Vagina (tissue), 2 donors: ENCODE data around the gene AMT. TPM values are rescaled to one million over a fixed set of nuclear protein-coding genes. Genes with fewer than 3 reads are reported as not detected.

Source experiments
- DNase-seq, 2 donors: peaks; one replicate each; pipeline ENCODE4 v3.0.0-alpha.2; 2017; ENCODE audit errors: extremely low spot score in 2 of 2
- H3K27ac ChIP-seq: fragments of 200-600 bp; sonication (generic); one replicate; pipeline ENCODE4 v1.5.1; 2019
- H3K27me3 ChIP-seq: fragments of 200-600 bp; sonication (generic); one replicate; pipeline ENCODE4 v1.5.1; 2019
- H3K36me3 ChIP-seq, 2 donors: fragments of 200-600 bp; sonication (generic); one replicate each; pipeline ENCODE4 v1.5.1; 2017 to 2019
- H3K4me1 ChIP-seq: fragments of 200-600 bp; sonication (generic); one replicate; pipeline ENCODE4 v1.5.1; 2019
- H3K4me3 ChIP-seq, 2 donors: fragments of 200-600 bp; sonication (generic); 1 replicate in 1 of 2; 2 replicates in 1 of 2; pipeline ENCODE4 v1.5.1; 2016 to 2019
- H3K9me3 ChIP-seq: fragments of 200-600 bp; sonication (generic); one replicate; pipeline ENCODE4 v1.5.1; 2019
- POLR2A ChIP-seq, 2 donors: fragments of 450-650 bp; IDR thresholded peaks; one replicate each; pipeline ENCODE4 v1.6.1; 2017; ENCODE audit warnings: antibody characterized with exemption in 2 of 2, mild to moderate bottlenecking in 2 of 2, moderate library complexity in 2 of 2
- POLR2AphosphoS5 ChIP-seq, 2 donors: sonication (generic); formaldehyde crosslinking; IDR thresholded peaks; one replicate each; pipeline ENCODE4 v1.9.0; 2017; ENCODE audit warnings: antibody characterized with exemption in 2 of 2, mild to moderate bottlenecking in 2 of 2, low read depth in 1 of 2; ENCODE audit not compliant: insufficient read depth in 1 of 2
- intact Hi-C: fragments of 100-400 bp; cut with DNase I; formaldehyde crosslinking; loops from one replicate; pipeline ENCODE4 v1.15.1; 2023
- total RNA-seq: library from RNA; depleted of rRNA; stranded (reverse); fragments of >200 nt; gene quantifications from one replicate; pipeline ENCODE4 v1.2.3, GENCODE V29; 2016
- TF ChIP-seq, protein P1 (sequence below), 3 experiments: fragments of 450-650 bp in 2 of 3; fragments of 200-600 bp in 1 of 3; sonication (generic) in 1 of 3; IDR thresholded peaks; one replicate each; pipeline ENCODE4 v1.5.1; 2017 to 2019; ENCODE audit warnings: antibody characterized with exemption in 3 of 3, mild to moderate bottlenecking in 2 of 3, moderate library complexity in 2 of 3

AMT gene
- total RNA-seq, 1 donor from 2014 or later = 6.1 TPM

DNA sequence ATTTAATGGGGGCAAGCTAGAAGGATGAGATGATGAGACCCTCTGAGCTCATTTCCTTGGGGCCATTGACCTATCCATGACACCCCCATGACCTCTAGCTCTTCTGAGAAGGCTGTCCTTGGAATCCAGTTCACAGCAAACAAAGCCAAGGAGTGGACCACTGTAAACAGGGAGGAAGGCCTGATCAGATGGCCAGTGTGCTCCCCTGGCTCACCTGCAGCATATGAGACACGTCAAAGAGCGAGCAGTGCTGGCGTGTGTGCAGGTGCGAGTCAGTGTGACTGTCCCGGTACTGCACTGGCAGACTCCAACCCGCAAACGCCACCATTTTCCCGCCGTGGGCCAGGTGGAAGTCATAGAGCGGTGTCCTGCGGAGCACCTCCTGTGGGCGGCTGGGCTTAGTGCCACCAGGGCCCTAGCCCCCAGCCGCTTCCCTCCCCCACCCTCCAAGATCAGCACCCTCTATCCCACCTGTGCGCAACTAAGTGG is 339 bp downstream of the AMT start:
- Histone ChIP-seq H3K36me3 (peaks cover 0 to 17% of the 10 kb centered on the region in 2 donors), H3K27me3 (no peaks in the 10 kb centered on the region), H3K4me3 (no peak overlapping the region), H3K9me3 (no peaks in the 10 kb centered on the region), H3K27ac (no peak overlapping the region), H3K4me1 (peaks cover 7% of the 10 kb centered on the region)
- intact Hi-C loops = no loop called here
- no peak for DNase-seq
- TF ChIP-seq, protein P1, sequence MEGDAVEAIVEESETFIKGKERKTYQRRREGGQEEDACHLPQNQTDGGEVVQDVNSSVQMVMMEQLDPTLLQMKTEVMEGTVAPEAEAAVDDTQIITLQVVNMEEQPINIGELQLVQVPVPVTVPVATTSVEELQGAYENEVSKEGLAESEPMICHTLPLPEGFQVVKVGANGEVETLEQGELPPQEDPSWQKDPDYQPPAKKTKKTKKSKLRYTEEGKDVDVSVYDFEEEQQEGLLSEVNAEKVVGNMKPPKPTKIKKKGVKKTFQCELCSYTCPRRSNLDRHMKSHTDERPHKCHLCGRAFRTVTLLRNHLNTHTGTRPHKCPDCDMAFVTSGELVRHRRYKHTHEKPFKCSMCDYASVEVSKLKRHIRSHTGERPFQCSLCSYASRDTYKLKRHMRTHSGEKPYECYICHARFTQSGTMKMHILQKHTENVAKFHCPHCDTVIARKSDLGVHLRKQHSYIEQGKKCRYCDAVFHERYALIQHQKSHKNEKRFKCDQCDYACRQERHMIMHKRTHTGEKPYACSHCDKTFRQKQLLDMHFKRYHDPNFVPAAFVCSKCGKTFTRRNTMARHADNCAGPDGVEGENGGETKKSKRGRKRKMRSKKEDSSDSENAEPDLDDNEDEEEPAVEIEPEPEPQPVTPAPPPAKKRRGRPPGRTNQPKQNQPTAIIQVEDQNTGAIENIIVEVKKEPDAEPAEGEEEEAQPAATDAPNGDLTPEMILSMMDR (IDR thresholded peaks at IDR 0.05) = no peak
- no peak for TF ChIP-seq POLR2AphosphoS5 (IDR thresholded peaks at IDR 0.05; ENCODE audit: insufficient read depth in 1 of 2, low read depth in 1 of 2)
- TF ChIP-seq POLR2A (IDR thresholded peaks at IDR 0.05) = no peak

DNA sequence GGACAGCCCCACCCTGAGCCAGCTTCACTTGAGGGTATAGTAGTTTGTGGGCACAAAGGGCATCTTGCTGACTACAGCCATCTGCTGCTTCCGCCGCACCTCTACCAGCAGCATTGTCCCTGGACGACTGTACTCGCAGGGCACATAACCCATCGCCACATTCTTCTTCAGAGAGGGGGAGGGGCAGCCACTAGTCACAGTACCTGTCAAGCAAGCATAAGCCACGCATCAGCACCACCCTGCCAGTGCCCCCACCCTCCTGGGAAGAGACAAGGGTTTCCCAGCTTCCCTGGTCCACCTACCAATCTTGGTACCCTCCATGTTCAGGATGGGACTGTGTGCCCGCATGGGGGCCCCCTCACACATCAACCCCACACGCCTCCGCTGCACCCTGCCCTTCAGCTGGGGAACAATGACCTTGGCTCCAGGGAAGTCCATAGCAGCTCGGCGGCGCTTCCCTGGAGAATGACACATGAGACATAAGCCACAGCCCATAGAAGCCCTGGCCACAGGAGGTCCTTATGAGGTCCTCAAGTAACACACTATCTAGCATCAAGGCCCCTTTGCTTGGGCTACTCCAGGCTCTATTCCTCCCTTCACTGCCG is 4.7 kb downstream of the AMT start:
- TF ChIP-seq POLR2AphosphoS5 (IDR thresholded peaks at IDR 0.05; ENCODE audit: insufficient read depth in 1 of 2, low read depth in 1 of 2) = no peak
- TF ChIP-seq, protein P1 (IDR thresholded peaks at IDR 0.05) = no peak
- TF ChIP-seq POLR2A (IDR thresholded peaks at IDR 0.05) = no peak
- Histone ChIP-seq H3K36me3 (no peaks in the 10 kb centered on the region), H3K9me3 (no peaks in the 10 kb centered on the region), H3K4me3 (no peak overlapping the region), H3K27me3 (no peaks in the 10 kb centered on the region), H3K4me1 (peaks cover 33% of the 10 kb centered on the region), H3K27ac (no peak overlapping the region)
- no peak for DNase-seq
- intact Hi-C loops = no loop called here

DNA sequence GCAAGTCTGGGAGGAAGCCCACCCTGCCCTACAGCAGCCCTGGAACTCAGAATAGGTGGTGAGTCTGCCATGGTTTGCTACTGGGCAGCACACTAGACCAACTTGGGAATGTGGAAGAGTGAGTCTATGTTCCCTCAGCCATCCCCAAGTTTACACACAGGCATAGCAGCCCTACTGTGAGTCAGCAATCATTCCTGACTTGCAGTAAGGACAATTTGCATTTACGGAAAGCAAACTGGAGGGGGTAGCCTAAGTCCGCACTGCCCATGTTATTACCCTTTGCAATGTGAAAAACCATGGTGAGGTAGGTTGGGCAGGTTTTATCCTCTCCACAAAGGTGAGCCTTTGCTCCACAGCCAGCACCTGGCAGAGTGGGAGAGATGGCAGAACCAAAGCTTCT is 5.4 kb downstream of the AMT start:
- Histone ChIP-seq H3K4me3 (no peak overlapping the region), H3K4me1 (peaks cover 35% of the 10 kb centered on the region), H3K36me3 (no peaks in the 10 kb centered on the region), H3K9me3 (no peaks in the 10 kb centered on the region), H3K27me3 (no peaks in the 10 kb centered on the region), H3K27ac (no peak overlapping the region)
- TF ChIP-seq, protein P1 (IDR thresholded peaks at IDR 0.05) = no peak
- TF ChIP-seq POLR2AphosphoS5 (IDR thresholded peaks at IDR 0.05; ENCODE audit: insufficient read depth in 1 of 2, low read depth in 1 of 2) (no peak), POLR2A (IDR thresholded peaks at IDR 0.05) (no peak)
- intact Hi-C loops = no loop called here
- no peak for DNase-seq

DNA sequence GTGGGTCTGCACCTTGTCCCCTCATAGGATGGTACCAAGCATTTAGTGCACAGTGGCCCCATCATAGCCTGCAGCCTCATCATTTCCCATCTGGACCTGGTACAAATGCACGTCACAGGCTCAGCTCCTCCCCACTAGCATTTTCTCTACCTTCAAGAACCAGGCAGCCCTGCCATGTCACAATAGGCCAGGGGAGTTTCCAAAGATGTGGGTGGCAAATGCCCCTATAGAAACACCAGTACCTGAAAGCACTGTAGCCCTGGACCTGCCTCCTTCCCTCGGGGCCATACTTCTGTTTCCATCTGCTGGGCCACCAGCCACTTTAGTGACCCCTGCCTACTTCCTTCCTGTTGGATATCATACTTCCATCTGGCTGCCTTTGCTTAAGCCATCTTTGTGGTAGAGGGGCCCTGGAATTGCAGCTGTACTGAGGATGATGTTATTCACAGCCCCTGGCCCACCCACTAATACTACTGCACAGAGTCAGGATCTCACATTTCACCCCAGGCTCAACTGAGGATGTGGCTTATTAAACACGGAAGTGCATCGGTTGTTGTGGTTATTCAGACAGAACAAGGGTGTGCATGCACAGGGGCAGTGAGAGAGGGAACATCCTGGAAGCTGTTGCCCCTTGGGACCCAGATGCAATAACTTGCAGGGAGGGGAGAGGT is 6.2 kb downstream of the AMT start:
- TF ChIP-seq, protein P1 (IDR thresholded peaks at IDR 0.05) = no peak
- no peak for TF ChIP-seq POLR2A (IDR thresholded peaks at IDR 0.05)
- no peak for TF ChIP-seq POLR2AphosphoS5 (IDR thresholded peaks at IDR 0.05; ENCODE audit: insufficient read depth in 1 of 2, low read depth in 1 of 2)

DNA sequence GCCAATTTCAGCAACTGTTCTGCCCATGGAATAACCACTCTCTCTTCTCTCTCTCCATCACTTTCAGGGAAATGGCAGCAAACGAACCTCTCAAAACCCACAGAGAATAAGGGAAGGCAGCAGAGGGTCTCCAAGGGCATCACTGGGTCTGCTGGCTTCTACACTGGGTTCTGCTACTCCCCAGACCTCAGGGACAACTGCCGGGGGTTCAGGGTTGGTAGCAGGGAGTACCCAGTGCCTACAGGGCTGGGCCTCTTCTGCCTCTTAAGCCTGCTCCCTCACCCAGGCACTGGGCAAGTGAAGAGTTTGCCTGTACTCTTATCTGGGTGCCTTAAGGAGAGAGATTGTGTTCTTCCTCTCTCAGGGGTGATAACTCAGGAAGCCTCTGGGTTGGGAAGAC is 7.5 kb downstream of the AMT start:
- H3K9me3 ChIP-seq = no peaks in the 10 kb centered on the region
- DNase-seq = no peak
- no peak overlapping the region for H3K27ac ChIP-seq
- no peak overlapping the region for H3K4me3 ChIP-seq
- H3K4me1 ChIP-seq = peaks cover 48% of the 10 kb centered on the region
- H3K27me3 ChIP-seq = no peaks in the 10 kb centered on the region
- intact Hi-C loops = no loop called here
- TF ChIP-seq POLR2A (IDR thresholded peaks at IDR 0.05) = no peak
- no peaks in the 10 kb centered on the region for H3K36me3 ChIP-seq

More for the DNA sequence above, 6.2 kb downstream of the AMT start:
- no peak for DNase-seq
- intact Hi-C loops = no loop called here
- peaks cover 35% of the 10 kb centered on the region for H3K4me1 ChIP-seq
- H3K4me3 ChIP-seq = no peak overlapping the region
- H3K27ac ChIP-seq = no peak overlapping the region
- H3K36me3 ChIP-seq = no peaks in the 10 kb centered on the region
- no peaks in the 10 kb centered on the region for H3K9me3 ChIP-seq
- no peaks in the 10 kb centered on the region for H3K27me3 ChIP-seq
